Hematopoietic multipotent progenitor cell treated with erythropoietin and hydrocortisone succinate and interleukin-3 and kit ligand, for 15 days (in vitro differentiated cells): ENCODE data around the gene IL17B.

Experiments
- DNase-seq: peaks from one replicate; pipeline ENCODE4 v3.0.0-alpha.2; 2015; ENCODE audit warnings: low spot score

Gene IL17B

DNA sequence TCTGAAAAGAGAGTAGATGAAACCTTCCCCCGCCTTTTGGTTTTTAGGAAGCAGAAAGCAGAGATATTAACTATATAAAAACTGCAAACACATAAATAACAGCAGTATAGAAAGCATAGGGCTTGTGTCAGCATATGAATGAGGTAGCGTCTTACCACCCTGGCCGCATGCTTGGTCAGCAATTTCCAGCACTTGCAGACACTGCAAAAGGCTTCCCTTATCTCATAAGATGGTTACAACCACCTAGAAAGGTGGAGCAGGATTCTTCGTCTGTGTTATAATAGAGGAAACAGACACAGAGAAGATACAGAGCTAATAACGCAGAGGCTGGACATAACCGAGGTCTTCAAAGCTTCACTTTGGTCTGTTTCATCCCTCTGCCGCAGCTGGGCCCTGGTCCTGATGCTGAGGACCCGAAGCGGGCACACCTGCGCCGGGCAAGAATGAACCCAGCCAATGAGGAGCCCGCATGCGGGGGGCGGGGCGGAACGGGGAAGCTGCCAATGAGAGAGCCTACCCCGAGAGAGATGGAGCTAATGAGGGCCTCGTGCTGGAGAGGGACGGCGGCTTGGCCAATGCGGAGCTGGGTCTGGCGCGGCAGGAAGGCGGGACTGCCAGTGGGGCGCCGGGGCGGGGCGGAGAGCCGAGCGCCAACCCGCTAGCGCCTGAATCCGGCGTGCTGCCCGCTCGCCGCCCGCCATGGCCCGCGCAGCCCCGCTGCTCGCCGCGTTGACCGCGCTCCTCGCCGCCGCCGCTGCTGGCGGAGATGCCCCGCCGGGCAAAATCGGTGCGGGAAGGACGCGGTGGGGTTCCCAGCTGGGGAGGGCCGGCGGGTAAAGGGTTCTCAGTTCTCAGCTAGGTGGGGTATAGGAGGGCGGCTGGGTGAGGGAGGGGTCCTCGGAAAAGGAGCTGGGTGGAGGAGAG is 21.5 kb downstream of the IL17B start, which contains the start of gene PCYOX1L:
PCYOX1L (plus strand) TSS at position 677 of the 924 bp plus-strand sequence; CDS start at position 700, 23 bp downstream.
- peak; percentile 96 for DNase-seq

DNA sequence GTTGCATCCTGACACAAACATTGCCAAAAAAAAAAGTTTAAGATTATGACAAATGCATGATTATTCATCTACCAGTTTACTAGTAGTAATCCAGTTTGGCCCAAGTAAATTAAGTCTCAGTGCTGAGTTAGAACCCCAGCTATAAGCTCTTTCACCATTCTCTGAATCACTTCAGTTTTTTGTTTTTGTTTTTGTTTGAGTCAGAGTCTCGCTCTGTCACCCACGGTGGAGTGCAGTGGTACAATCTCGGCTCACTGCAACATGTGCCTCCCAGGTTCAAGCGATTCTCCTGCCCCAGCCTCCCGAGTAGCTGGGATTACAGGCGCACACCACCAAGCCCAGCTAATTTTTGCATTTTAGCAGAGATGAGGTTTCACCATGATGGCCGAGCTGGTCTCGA is 22.7 kb downstream of the IL17B start:
- no peak for DNase-seq

DNA sequence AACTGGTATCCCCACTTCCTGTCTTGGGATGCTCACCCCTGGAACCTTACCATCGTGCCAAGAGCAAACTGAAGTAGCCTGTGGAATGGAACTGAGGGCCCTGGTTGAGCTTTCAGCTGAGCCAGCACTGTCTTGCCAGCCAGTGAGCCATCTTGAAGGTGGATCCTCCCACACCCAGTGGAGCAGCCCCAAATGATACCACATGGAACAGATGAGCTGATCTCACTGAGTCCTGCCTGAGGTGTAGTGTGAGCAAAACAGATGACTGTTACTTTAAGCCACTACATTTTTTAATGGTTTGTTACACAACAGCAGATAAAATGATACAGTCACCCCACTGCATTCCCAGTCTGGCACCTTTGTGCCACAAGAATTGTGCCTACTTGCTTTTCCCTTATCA is 23.4 kb downstream of the IL17B start:
- DNase-seq, result no peak

DNA sequence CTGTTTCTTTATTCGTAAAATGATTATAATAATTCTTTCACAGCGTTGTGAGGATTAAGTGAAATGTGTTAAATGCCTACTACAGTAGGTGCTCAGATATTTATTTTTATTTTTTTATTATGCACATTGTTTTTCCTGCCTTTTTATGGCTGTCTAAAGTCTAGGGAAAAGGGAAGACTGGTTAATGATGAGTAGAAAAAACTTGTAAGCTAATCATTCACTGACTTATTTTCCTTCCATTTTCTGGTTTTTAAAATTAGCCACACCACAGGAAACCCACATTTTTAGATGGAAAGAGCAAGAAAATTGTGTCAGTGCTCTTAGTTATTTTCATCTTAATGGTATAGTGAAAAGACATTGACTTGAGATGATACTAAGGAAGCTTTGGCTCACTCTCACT is 25.2 kb downstream of the IL17B start:
- no peak for DNase-seq

DNA sequence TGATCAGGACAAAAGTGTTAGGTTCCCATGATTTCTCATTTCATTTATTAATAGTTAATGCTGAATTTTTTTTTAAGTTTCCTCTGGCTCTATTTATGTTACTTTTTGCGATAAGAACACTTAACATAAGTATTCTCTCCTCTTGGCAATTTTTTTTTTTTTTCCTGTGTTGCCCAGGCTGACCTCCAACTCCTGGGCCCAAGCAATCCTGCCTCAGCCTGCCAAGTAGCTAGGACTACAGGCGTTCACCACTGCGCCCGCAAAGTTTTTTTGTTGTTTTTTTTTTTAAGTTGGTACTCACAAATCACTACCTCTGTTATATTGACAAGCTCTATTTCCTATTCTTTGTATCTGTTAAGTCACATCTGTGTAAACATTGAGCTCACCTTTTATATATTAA is 26.9 kb downstream of the IL17B start:
- DNase-seq, result no peak

DNA sequence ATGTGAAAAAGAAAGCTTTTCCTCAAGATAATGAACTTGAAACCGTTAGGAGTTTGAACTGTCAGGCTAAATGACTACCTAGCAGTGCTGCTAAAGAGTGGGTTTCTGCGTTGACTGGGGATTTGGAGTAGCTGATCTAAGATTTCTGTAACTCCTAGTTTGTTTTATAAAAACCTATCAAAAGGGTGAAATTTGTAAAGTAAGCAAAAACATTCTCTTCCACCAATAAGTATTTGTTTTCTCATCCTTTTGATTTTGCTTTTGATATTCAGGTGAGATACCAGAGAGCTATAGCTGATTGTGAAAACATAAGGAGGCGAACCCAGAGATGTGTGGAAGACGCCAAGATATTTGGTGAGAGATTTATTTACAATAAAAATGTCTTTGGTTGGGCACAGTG is 29.7 kb downstream of the IL17B start:
- DNase-seq, result no peak

DNA sequence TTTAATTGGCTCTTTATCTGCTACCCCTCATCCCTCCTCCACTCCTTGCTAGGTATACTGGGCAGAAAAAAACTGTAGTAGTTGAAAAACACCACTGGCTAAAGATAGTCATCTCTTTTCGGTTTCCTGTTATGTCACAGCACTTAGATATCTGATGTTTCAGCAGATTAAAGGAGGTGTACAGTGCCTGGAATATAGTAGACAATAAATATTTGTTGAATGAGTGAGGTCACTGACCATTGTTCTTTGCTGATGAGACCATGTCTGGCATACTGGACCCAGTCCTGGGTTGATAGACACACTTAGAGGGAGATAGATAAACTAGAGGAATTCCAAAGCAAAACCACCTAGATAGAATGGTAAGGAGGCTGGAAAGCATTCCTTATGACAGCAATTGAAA is 30.6 kb downstream of the IL17B start:
- DNase-seq, result no peak

DNA sequence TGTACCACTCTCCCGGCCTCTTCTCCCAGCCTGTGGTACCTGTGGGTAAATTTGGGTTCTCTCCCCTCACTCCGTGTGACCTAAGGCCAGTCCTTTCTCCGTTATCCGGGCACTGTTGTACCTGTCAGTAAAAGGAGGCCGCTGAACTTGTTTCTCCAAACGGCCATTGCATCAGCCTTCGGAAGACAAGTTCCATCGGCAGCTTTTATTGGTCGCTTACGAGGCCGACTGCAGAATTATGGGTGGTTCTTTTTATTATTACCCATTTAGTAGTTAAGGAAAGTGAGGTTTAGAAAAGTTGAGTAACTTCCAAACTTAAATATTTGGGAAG is 33.2 kb downstream of the IL17B start:
- peak; percentile 30 for DNase-seq

DNA sequence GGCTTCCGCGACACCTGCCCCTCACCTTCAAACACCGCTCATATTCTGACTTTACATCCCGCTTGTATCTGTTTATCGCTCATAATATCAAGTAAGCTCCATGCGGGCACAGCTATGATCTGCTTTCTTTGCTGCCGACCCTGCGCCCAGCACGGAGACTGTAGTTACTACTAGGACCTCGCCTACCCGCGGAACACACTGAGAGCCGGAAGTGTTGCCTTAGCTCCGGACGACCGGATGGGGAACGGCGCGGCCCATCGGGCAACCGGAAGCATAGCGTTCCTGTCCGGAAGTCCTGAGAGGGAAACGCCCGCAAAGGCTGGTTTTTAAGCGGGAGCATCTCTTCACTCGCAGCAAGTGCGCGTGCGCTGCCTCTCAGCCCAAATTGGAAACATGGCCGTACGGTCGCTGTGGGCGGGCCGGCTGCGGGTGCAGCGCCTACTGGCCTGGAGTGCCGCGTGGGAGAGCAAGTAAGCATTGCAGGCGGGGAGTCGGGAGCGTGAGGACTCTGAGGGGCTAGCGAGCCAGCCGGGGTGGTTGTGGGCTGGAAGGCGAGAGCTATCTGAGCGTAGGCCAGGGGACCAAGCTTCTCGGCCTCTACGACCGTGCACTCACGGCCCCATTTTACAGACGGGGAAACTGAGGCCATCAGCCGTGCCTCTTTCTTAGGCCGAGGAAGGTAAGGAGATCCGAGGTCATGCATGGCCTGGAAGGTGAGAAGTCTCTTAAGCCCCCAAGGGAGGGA is 33.8 kb downstream of the IL17B start, which contains the start of gene GRPEL2:
GRPEL2 (plus strand) TSS at position 353 of the 745 bp plus-strand sequence; CDS start at position 394, 41 bp downstream.
- DNase-seq, result peak; percentile 97

DNA sequence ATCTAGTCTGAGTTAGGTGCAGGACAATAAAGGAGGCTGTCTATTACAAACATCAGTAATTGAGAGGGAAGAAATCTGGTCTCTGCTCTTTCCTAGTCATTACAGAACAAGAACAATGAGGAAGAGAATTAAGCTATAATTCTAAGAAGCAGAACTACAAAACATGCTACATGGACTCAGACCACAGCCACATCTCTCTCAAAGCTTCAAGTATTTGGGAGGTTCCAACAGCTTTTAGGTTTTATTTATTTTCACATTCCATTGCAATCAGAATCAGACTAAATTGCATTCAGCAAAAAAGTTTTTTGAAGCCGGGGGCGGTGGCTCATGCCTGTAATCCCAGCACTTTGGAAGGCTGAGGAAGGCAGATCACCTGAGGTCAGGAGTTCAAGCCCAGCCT is 34.9 kb downstream of the IL17B start:
- DNase-seq, result no peak

DNA sequence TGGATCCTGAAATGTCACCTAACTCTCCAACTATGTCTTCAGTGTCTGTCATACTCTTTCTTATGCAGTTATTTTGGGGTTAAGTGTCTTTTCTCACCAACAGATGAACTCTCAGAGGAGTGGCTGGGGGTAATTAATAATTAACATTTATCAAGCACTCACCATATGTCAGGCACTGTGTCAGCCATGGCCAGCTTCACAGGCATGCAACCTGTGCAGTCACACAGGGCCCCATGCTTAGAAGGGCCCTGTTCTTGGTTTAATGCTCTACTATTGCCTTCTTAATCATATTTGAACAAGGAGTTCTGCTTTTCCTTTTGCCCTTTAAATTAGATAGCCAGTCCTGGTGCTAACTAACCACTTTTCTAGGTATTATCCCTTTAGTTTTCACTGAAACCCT is 37.2 kb downstream of the IL17B start:
- DNase-seq, result no peak

DNA sequence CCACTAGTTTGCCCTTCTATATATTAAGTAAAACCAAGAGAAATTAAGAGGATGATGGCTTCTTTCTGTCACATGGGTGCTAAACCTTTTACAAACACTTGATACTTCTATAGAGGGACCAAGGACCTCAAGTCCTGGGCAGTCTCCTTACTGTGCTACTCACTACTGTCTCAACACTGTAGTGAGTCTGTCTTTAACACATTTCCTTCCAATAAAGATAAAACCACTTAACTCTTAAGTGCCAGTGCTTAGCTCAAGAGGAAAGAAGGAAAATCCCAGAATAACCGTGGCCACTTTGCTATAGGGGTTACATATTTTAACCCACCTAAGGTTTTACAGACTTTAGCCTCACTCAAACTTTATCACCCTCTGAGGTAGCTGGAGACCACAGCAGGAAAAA is 38.2 kb downstream of the IL17B start:
- DNase-seq, result no peak

DNA sequence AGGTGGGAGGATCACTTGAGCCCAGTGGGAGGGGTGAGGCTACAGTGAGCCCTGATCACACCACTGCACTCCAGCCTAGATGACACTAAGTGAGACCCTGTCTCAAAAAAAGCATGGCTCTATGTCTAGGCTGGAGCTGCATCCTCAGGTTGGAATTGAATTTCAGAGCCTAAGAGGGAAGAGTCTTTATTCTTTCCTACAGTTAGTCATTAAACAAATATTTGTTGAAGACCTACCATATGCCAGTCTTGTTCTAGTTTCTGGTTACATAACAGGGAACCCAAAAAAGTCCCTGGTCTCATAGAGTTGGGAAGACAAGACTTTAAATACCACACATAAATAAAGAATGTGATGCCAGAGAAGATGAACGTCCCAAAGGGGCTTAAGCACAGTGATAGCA is 40.7 kb downstream of the IL17B start:
- DNase-seq, result no peak

DNA sequence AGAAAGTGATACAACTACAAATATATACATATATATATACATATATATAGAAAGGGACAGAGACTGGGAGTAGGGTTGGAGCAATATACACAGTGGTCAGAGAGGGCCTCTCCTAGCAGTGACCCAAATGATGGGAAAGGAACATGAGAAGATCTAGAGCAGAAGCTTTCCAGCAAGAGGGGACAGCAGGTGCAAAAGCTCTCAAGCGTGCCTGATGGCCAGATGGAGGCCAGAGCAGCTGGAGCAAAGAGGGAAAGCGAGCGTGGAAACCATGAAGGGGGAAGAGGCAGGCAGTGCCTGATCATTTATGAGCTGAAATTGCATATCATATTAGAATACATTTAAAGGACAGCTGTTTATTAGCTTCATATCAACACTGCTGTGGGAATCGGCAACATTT is 41.4 kb downstream of the IL17B start:
- DNase-seq, result no peak

DNA sequence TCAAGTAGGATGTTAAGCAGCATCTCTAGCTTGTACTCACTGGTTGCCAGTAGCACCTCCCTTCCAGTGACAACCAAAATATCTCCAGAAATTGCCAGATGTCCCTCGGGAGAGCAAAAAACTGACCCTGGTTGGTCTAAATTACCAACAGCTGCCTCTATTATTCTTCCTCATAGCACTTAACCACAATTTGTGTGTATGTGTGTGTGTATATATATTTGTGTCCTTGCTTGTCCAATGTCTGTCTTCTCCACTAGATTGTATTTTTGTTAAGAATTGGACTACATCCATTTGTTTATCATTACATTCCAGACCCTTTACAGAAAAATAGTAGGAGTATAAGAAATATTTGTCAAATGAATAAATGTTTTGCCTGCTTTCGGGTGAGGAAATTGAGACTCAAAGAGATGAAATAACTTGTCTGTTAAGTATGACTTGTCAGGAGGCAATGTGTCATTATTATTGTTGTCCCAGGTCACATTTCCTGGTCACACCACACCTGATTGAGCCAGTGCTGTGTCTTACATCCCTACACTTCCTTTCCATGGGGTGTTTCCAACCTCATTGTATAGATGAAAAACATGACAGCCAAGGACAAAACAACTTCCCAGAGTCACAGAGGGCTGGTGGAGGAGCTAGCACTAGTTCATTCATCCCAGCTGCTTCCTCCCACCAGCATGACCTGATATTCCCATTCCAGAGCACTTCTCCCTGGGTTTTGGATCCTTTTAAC is 45.2 kb downstream of the IL17B start:
- no peak for DNase-seq

DNA sequence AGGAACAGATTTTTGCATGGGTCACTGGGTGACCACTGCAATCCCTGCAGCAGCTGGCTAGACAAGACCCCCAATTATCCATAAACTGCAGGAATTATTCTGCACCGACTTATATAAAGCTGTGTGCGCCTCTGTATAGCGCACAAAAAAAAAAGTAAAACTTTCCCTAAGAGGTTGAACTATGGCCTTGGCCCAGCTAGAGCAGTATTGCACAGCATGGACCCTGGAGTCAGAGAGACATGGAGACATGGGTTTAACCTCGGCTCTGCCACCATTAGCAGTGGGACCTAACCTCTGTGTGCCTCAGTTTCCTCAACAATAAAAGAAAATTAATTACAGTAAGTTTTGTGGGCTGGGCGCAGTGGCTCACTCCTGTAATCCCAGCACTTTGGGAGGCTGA is 50.9 kb downstream of the IL17B start:
- DNase-seq, result no peak

DNA sequence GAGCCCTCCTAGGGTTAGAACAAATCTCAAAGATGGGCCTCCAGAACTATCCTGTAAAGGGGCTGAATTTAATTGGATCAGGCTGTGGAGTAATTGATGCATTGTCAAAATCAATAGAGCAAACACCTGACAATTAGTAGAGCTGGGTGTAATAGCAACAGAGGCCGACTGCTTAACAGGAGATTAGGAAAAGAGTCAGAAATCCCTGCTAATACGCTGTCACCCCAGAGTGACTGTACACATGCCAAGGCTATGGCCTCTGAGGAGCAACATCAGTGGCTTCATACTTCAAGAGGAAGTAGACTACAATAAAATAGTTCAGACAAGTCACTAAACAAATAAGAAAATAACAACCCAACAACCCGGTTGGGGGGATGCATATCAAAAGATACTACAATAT is 52.5 kb downstream of the IL17B start:
- no peak for DNase-seq

DNA sequence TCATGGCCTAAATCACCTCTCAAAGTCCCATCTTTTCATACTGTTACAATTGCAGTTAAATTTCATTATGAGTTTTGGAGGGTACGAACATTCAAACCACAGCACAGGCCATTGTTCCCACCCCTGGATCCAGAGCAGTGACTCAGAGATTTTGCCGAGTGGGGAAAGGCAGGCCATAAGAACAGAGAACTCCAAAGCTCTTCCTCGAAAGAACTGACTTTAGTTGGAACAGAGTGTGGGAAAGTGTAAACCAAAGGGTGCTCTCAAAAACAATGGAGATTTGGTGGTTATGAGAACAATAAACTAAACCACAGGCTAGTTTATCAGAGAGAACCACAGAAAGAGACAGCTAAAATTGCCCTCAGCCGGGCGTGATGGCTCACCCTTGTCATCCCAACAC is 53.2 kb downstream of the IL17B start:
- no peak for DNase-seq

DNA sequence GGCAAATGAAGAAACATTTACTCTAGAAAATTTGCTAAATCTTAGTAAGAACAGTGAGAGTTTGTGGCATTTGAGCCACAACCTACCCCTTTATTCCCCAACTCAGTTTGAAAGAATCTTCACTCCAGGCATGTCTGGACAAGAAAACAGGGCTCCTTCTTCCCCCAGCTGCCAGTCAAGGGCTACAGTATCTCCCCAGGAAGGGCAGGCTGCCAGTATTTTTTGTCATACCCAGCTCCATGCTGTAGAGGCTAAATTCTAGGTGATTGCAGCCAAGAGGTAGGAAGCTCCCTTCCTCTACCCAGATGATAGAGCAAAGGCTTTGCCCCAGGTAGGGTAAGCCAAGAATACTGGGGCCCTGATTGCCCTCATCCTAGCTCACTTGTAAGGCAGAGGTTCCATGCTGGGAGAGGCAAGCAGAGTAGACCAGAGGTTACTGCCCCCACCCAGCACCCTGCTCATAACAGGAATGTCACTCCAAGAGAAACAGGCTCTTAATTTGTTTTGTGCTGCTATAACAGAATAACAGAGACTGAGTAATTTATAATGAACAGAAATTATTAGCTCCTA is 53.8 kb downstream of the IL17B start:
- no peak for DNase-seq

DNA sequence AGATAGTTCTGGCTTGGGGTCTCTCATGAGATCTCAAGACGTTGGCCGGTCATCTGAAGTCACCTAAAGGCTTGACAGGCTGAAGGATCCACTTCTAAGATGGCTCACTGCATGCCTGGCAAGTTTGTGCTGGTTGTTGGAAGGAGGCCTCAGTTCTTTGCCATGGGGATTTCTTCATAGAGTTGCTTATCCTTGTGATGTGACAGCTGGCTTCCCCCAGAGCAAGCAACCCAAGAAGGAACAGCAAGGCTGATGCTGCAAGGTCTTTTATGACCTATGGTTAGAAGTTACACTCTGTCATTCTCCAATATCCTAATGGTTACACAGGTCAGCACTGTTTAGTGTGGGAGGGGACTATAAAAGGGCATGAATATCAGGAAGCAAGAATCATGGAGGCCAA is 54.5 kb downstream of the IL17B start:
- DNase-seq, result no peak
